ENCODE data around the gene RTN4R. TPM values are rescaled to one million over a fixed set of nuclear protein-coding genes. Genes with fewer than 3 reads are reported as not detected.
"Not testable (repeated sequence)": the region's sequence is repeated elsewhere in the genome, so short reads cannot be mapped to it uniquely, and the experiment has no call there.

Gene RTN4R
- total and polyA plus RNA-seq, 2 of the 4 experiments (the other 2 are of a cell fraction) = 0.18 to 0.94 TPM

GRCh38 chr22:20281891-20282290, 13.8 kb upstream of the RTN4R start:
- Histone ChIP-seq H3K56ac (ENCODE audit: extremely low read depth, insufficient read depth, low read length) (no peak overlapping the region), H3K9ac (ENCODE audit: low read depth, low read length) (no peak overlapping the region), H3K36me3 (ENCODE audit: control insufficient read depth, insufficient read depth, low read length) (no peaks in the 10 kb centered on the region), H4K5ac (ENCODE audit: low read depth, low read length) (no peak overlapping the region), H3K9me3 (ENCODE audit: control insufficient read depth, insufficient read depth, low read length) (no peaks in the 10 kb centered on the region), H4K91ac (ENCODE audit: insufficient read depth, low read depth, low read length) (no peak overlapping the region), H2AFZ (replicated peaks; ENCODE audit: low read length, poor library complexity) (no peak overlapping the region), H4K20me1 (ENCODE audit: insufficient read depth, low read length) (no peaks in the 10 kb centered on the region), H3K4me1 (ENCODE audit: control insufficient read depth, insufficient read depth, low read length) (no peaks in the 10 kb centered on the region), H3K14ac (replicated peaks; ENCODE audit: low read depth, low read length) (no peak overlapping the region), H2AK9ac (replicated peaks; ENCODE audit: low read depth, low read length, poor library complexity) (no peak overlapping the region), H3K27me3 (ENCODE audit: control insufficient read depth, insufficient read depth, low read length) (peaks cover 14% of the 10 kb centered on the region), H2BK20ac (ENCODE audit: low read depth, low read length) (no peak overlapping the region), H3K4ac (ENCODE audit: low read depth, low read length) (no peak overlapping the region), H2BK120ac (ENCODE audit: low read depth, low read length) (no peak overlapping the region), H3K4me2 (ENCODE audit: low read depth, low read length) (no peak overlapping the region), H3K27ac (ENCODE audit: insufficient read depth, low read length) (no peak overlapping the region), H3K18ac (ENCODE audit: low read depth, low read length) (no peak overlapping the region), H4K8ac (ENCODE audit: low read depth in 2 of 2, low read length in 2 of 2) (no peak overlapping the region), H3K9me1 (ENCODE audit: insufficient read depth, low read length) (no peaks in the 10 kb centered on the region), H2AK5ac (ENCODE audit: low read depth, low read length) (no peak overlapping the region), H2BK15ac (ENCODE audit: low read depth, low read length) (no peak overlapping the region), H3K23ac (ENCODE audit: low read depth, low read length) (no peak overlapping the region), H3K79me1 (ENCODE audit: low read depth in 1 of 2, low read length in 2 of 2) (no peaks in the 10 kb centered on the region), H2BK5ac (ENCODE audit: low read depth, low read length, poor library complexity, severe bottlenecking) (no peak overlapping the region), H3K4me3 (ENCODE audit: insufficient read depth, low read depth, low read length) (no peak overlapping the region)
- dilution Hi-C loops (cut with HindIII; ENCODE audit: low sequenced_read_pairs, unreplicated experiment) (no loop called here), in situ Hi-C loops (cut with MboI; ENCODE audit: low sequenced_read_pairs) (no loop called here), intact Hi-C loops (cut with micrococcal nuclease) (no loop called here)
- no peak for DNase-seq
- TF ChIP-seq CHD1 (IDR thresholded peaks at IDR 0.05; ENCODE audit: low read depth, low read length) = no peak
- no peak for TF ChIP-seq MAFK (IDR thresholded peaks at IDR 0.05; ENCODE audit: low read depth, low read length)
- no peak for TF ChIP-seq ELK1 (IDR thresholded peaks at IDR 0.05; ENCODE audit: borderline replicate concordance, low read depth, low read length)
- no peak for TF ChIP-seq SMC3 (IDR thresholded peaks at IDR 0.05; ENCODE audit: low read depth, low read length)
- ChIA-PET CTCF (no interaction called here), POLR2A (ENCODE audit: unreplicated experiment) (no interaction called here)
- no TSS peak for BruUV-seq (replicated peaks)
- no peak for ATAC-seq (ENCODE audit: low read depth)
- 40% methylated on average over 1 of the region's 12 CpGs; no CpG with 5 or more reads in 1 of the 2 experiments for WGBS, 2 experiments (ENCODE audit: extremely low coverage in 2 of 2, insufficient read length in 1 of 2)

DNA sequence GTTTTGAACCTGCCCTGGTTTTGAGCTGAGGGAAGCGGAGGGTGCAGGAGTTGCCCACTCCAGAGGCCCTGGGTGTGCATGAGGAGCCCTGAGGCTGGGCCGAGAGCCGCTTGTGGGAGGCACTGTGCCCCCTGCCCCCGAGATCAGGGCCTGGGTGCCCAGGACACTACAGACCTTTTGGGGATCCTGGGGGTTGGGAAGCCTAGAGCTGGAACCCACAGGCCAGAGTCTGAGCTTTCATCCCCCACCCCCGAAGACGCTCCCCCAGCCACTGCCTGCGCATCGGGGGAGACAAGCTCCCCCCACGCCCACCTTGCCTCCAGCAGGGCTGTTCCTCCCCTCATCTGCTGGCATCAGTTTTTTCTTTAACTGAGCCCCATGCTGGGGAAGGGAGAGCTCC, 13.4 kb upstream of the RTN4R start:
- DNase-seq; CTCF ChIA-PET; H3K9me1 ChIP-seq (ENCODE audit: insufficient read depth, low read length); ATAC-seq (ENCODE audit: low read depth); dilution Hi-C loops (cut with HindIII; ENCODE audit: low sequenced_read_pairs, unreplicated experiment); intact Hi-C loops (cut with micrococcal nuclease); H3K18ac ChIP-seq (ENCODE audit: low read depth, low read length); H3K9ac ChIP-seq (ENCODE audit: low read depth, low read length); H3K79me1 ChIP-seq (ENCODE audit: low read depth in 1 of 2, low read length in 2 of 2); H3K4ac ChIP-seq (ENCODE audit: low read depth, low read length); BruUV-seq (replicated peaks); H3K4me2 ChIP-seq (ENCODE audit: low read depth, low read length); H2BK20ac ChIP-seq (ENCODE audit: low read depth, low read length); H2AFZ ChIP-seq (replicated peaks; ENCODE audit: low read length, poor library complexity); H4K20me1 ChIP-seq (ENCODE audit: insufficient read depth, low read length); H3K9me3 ChIP-seq (ENCODE audit: control insufficient read depth, insufficient read depth, low read length); POLR2A ChIA-PET (ENCODE audit: unreplicated experiment); H4K8ac ChIP-seq (ENCODE audit: low read depth in 2 of 2, low read length in 2 of 2); H3K56ac ChIP-seq (ENCODE audit: extremely low read depth, insufficient read depth, low read length); H3K23ac ChIP-seq (ENCODE audit: low read depth, low read length); H2BK5ac ChIP-seq (ENCODE audit: low read depth, low read length, poor library complexity, severe bottlenecking); H3K14ac ChIP-seq (replicated peaks; ENCODE audit: low read depth, low read length); in situ Hi-C loops (cut with MboI; ENCODE audit: low sequenced_read_pairs); H2BK120ac ChIP-seq (ENCODE audit: low read depth, low read length); H2AK9ac ChIP-seq (replicated peaks; ENCODE audit: low read depth, low read length, poor library complexity); H4K91ac ChIP-seq (ENCODE audit: insufficient read depth, low read depth, low read length); H3K27ac ChIP-seq (ENCODE audit: insufficient read depth, low read length); H3K4me1 ChIP-seq (ENCODE audit: control insufficient read depth, insufficient read depth, low read length); H2AK5ac ChIP-seq (ENCODE audit: low read depth, low read length); H3K4me3 ChIP-seq (ENCODE audit: insufficient read depth, low read depth, low read length); H2BK15ac ChIP-seq (ENCODE audit: low read depth, low read length); H4K5ac ChIP-seq (ENCODE audit: low read depth, low read length); H3K36me3 ChIP-seq (ENCODE audit: control insufficient read depth, insufficient read depth, low read length): not testable (repeated sequence)
- no CpG with 5 or more reads among the region's 9 CpGs for WGBS, 2 experiments (ENCODE audit: extremely low coverage in 2 of 2, insufficient read length in 1 of 2)
- H3K27me3 ChIP-seq (ENCODE audit: control insufficient read depth, insufficient read depth, low read length) = peaks cover 14% of the 10 kb centered on the region

All from IMR-90 (cell line).